Measurements from ENCODE around the gene MBD3.

DNA sequence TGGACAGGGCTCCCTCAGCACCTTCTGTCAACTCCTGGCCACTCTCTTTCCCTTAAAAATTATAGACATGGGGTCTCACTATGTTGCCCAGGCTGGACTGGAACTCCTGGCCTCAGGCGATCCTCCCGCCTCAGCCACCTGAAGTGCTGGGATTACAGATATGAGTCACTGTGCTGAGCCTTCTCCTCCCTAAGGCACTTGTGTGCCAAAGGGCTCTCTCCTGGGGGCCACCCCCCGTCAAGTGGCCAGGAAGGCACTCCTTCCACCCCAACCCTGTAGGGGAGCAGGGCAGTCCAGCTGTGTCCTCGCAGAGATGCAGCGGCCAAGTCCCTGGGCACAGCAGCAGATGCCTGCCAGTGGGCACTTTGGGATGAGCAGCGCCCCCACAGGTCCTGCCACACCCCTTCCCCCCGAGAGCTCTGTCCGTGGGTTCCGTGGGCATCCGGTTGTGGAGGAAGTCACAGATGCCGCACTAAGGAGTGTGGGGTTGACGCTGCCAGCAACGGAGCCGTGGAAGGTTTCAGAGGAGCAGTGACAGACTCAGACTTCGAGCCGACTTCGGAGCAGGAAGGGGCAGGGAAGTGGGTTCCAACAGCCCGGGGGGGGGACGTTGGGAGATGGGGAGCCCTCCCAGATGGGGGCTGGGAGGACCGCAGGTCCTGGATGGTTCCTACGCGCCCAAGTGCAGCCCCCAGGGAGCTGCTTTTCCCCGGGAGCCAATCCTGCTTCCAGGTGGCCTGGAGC, 15.9 kb upstream of the MBD3 start:
- TF ChIP-seq, protein P1, sequence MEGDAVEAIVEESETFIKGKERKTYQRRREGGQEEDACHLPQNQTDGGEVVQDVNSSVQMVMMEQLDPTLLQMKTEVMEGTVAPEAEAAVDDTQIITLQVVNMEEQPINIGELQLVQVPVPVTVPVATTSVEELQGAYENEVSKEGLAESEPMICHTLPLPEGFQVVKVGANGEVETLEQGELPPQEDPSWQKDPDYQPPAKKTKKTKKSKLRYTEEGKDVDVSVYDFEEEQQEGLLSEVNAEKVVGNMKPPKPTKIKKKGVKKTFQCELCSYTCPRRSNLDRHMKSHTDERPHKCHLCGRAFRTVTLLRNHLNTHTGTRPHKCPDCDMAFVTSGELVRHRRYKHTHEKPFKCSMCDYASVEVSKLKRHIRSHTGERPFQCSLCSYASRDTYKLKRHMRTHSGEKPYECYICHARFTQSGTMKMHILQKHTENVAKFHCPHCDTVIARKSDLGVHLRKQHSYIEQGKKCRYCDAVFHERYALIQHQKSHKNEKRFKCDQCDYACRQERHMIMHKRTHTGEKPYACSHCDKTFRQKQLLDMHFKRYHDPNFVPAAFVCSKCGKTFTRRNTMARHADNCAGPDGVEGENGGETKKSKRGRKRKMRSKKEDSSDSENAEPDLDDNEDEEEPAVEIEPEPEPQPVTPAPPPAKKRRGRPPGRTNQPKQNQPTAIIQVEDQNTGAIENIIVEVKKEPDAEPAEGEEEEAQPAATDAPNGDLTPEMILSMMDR (IDR thresholded peaks at IDR 0.05): no peak
- no peak for TF ChIP-seq POLR2A (IDR thresholded peaks at IDR 0.05)

Data from uterus (tissue), 2 donors.